ENCODE measurements around the gene TBL1XR1.

GRCh38 chr3:177106184-177106583 is 91.1 kb downstream of the TBL1XR1 start:
- TF ChIP-seq POLR2A (IDR thresholded peaks at IDR 0.05): no peak
- no peak for TF ChIP-seq CTCF (IDR thresholded peaks at IDR 0.05)

Data from prostate gland (tissue), 2 donors.